Testis (tissue), 3 donors: ENCODE data around the gene GABBR2. TPM values are rescaled to one million over a fixed set of nuclear protein-coding genes. Genes with fewer than 3 reads are reported as not detected.

Source experiments
- DNase-seq: peaks from one replicate; pipeline ENCODE4 v3.0.0-alpha.2; 2019
- H3K27ac ChIP-seq, 2 donors: fragments of 200-600 bp; sonication (generic); one replicate each; pipeline ENCODE4 v1.5.1; 2019
- H3K27me3 ChIP-seq: fragments of 200-600 bp; sonication (generic); one replicate; pipeline ENCODE4 v1.5.1; 2019
- H3K36me3 ChIP-seq: fragments of 200-600 bp; sonication (generic); one replicate; pipeline ENCODE4 v1.5.1; 2017; ENCODE audit warnings: low read depth; ENCODE audit errors: missing control alignments
- H3K4me1 ChIP-seq: fragments of 200-600 bp; sonication (generic); one replicate; pipeline ENCODE4 v1.5.1; 2019
- H3K4me3 ChIP-seq, 2 donors: fragments of 200-600 bp; sonication (generic); one replicate each; pipeline ENCODE4 v1.5.1; 2017 to 2019
- H3K9me3 ChIP-seq: fragments of 200-600 bp; sonication (generic); one replicate; pipeline ENCODE4 v1.5.1; 2017
- POLR2A ChIP-seq: fragments of 450-650 bp; IDR thresholded peaks from one replicate; pipeline ENCODE4 v1.6.1; 2017; ENCODE audit warnings: antibody characterized with exemption, mild to moderate bottlenecking, moderate library complexity
- WGBS, 2 donors: methylation state at CpG; one replicate each; pipeline ENCODE4 v1.1.5; 2018; 5-methylcytosine and 5-hydroxymethylcytosine counted together
- intact Hi-C: fragments of 100-400 bp; cut with DNase I; formaldehyde crosslinking; loops from one replicate; pipeline ENCODE4 v1.15.1; 2023; ENCODE audit warnings: low total_unique reads
- polyA plus RNA-seq: library from polyadenylated mRNA; stranded (reverse); fragments of 350-450 nt; fragmentation: Illumina TruSeq; extraction: RNeasy Lipid Tissue Mini Kit (QIAGEN cat#74804); gene quantifications from one replicate; pipeline ENCODE4 v1.2.3, GENCODE V29; 2014; ENCODE audit warnings: low read depth, low replicate concordance; ENCODE audit not compliant: insufficient read depth
- total RNA-seq, 2 donors: library from RNA; depleted of rRNA; stranded (reverse); fragments of >200 nt; gene quantifications; one replicate each; pipeline ENCODE4 v1.2.3, GENCODE V29; 2016
- TF ChIP-seq, protein P1 (sequence below), 3 experiments: fragments of 450-650 bp in 2 of 3; fragments of 200-600 bp in 1 of 3; sonication (generic) in 1 of 3; IDR thresholded peaks; one replicate each; pipeline ENCODE4 v1.5.1; 2016 to 2019; ENCODE audit warnings: antibody characterized with exemption in 3 of 3, mild to moderate bottlenecking in 2 of 3, moderate library complexity in 1 of 3

The GABBR2 gene
- total and polyA plus RNA-seq, 3 donors from 2014 or later = 3.0 to 8.1 (median 6.9) TPM

DNA sequence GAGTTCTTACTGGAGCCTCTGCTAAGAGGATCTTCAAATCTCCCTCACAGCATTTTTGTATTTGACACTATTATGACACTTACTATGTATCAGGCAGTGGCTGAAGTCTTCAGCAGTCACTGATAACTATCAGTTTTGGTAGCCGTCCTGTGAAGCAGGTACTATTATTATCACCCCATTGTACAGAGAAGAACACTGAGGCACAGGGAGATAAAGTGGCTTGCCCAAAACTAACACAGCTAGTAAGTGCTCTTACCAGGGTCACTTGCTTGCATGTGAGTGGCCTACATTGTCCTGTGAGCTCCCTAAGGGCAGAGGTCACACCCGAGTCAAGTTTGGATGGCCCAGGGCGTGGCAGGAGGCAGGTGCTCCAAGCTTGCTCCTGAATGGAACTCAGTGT lies 16.8 kb downstream of the GABBR2 start:
- Histone ChIP-seq H3K9me3 (no peaks in the 10 kb centered on the region), H3K36me3 (no peaks in the 10 kb centered on the region), H3K27me3 (no peaks in the 10 kb centered on the region), H3K27ac (no peak overlapping the region), H3K4me1 (no peaks in the 10 kb centered on the region), H3K4me3 (no peak overlapping the region)
- DNase-seq = no peak
- TF ChIP-seq, protein P1, sequence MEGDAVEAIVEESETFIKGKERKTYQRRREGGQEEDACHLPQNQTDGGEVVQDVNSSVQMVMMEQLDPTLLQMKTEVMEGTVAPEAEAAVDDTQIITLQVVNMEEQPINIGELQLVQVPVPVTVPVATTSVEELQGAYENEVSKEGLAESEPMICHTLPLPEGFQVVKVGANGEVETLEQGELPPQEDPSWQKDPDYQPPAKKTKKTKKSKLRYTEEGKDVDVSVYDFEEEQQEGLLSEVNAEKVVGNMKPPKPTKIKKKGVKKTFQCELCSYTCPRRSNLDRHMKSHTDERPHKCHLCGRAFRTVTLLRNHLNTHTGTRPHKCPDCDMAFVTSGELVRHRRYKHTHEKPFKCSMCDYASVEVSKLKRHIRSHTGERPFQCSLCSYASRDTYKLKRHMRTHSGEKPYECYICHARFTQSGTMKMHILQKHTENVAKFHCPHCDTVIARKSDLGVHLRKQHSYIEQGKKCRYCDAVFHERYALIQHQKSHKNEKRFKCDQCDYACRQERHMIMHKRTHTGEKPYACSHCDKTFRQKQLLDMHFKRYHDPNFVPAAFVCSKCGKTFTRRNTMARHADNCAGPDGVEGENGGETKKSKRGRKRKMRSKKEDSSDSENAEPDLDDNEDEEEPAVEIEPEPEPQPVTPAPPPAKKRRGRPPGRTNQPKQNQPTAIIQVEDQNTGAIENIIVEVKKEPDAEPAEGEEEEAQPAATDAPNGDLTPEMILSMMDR (IDR thresholded peaks at IDR 0.05) = no peak
- TF ChIP-seq POLR2A = no peak
- 94 to 100% methylated on average over 3 of the region's 3 CpGs for WGBS, 2 donors
- intact Hi-C loops = no loop called here

DNA sequence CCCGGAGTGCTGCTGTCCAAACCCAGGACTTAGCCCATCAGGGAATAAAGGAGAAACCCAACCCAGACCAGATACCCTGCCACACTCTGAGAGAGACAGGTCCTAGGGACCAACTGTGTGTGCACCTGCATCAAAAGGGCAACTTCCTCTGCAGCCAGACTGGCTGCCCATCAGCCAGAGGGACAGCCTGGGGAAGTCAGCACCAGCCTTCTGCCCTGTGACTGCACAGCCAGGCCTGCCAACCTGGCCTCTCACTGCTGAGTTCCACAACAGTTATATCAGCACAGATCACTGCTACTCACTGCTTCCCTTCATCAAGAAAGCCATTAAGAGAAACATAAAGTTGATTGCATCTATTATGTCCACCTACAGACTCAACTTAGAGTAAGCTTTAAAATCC lies 18.0 kb downstream of the GABBR2 start:
- no peaks in the 10 kb centered on the region for H3K27me3 ChIP-seq
- H3K27ac ChIP-seq = no peak overlapping the region
- no peak for DNase-seq
- no peak for TF ChIP-seq POLR2A
- TF ChIP-seq, protein P1 (IDR thresholded peaks at IDR 0.05) = no peak
- 75% methylated on average over 1 of the region's 1 CpG; no CpG with 5 or more reads in 1 of the 2 donors for WGBS, 2 donors
- H3K4me1 ChIP-seq = no peaks in the 10 kb centered on the region
- intact Hi-C loops = no loop called here
- no peak overlapping the region for H3K4me3 ChIP-seq
- no peaks in the 10 kb centered on the region for H3K36me3 ChIP-seq
- H3K9me3 ChIP-seq = no peaks in the 10 kb centered on the region

DNA sequence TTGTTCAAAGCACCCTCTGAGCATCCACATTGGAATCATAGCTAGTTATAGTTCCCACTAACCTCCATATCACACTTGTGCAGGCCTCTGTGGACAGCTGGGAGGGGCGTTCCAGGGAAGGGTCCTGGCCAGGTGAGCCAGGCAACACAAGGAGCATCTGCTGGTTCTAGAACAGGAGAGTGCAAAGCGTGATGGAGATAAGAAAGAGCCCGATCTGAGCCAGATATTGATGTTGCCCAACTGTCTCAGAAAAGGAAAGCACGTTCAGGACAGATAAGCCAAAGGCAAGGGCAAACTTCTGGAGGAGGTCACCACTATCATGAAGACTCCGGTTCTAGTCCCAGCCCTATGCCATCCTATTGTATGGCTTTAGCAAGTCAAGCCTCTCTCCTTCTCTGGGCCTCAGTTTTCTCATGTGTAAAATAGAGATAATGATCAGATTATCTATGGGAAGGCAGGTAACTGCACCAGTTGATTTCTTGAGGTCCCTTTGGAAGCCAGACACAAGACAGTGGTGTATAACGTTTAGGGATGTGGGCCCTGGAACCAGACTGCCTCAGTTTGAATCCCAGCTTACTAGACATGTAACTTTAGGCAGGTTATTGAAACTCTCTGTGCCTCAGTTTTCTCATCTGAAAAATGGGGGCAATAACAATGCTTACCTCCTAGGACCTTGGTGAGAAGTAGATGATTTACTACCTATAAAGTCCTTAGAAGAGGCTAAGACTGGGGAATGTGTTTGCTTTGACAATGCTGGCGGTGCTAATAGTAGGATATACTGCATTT lies 19.8 kb downstream of the GABBR2 start:
- DNase-seq = no peak
- no peak for TF ChIP-seq POLR2A
- TF ChIP-seq, protein P1 (IDR thresholded peaks at IDR 0.05) = no peak
- no peaks in the 10 kb centered on the region for H3K9me3 ChIP-seq
- no peaks in the 10 kb centered on the region for H3K4me1 ChIP-seq
- H3K4me3 ChIP-seq = no peak overlapping the region
- 81 to 88% methylated on average over 7 of the region's 7 CpGs for WGBS, 2 donors
- H3K27me3 ChIP-seq = no peaks in the 10 kb centered on the region
- H3K36me3 ChIP-seq = no peaks in the 10 kb centered on the region
- intact Hi-C loops = no loop called here
- no peak overlapping the region for H3K27ac ChIP-seq

DNA sequence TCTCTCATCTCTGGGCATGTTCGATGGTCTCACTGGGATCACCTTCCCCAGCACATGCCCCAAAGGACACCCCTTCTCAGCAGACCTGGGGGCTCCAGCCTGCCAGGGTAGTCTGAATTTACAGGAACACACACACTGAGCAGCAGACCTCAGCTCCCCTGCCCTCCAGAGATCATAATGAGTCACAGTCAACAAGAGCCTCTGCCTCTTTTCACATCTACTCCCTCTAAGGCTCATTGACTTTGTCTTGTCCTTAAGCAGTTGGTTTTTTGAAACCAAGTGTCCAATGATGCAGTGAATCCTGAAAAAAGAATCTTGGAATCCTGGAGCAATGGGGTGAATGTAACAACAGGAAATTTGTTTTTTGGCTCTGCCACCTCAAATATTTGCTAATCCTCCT lies 20.8 kb downstream of the GABBR2 start:
- Histone ChIP-seq H3K4me3 (no peak overlapping the region), H3K36me3 (no peaks in the 10 kb centered on the region), H3K27ac (no peak overlapping the region), H3K9me3 (no peaks in the 10 kb centered on the region), H3K27me3 (no peaks in the 10 kb centered on the region), H3K4me1 (no peaks in the 10 kb centered on the region)
- no peak for TF ChIP-seq POLR2A
- TF ChIP-seq, protein P1 (IDR thresholded peaks at IDR 0.05) = no peak
- DNase-seq = no peak
- WGBS, 2 donors = 80 to 90% methylated on average over 1 of the region's 1 CpG
- intact Hi-C loops = no loop called here
